ENCODE measurements around the gene PRDX3. TPM values are rescaled to one million over a fixed set of nuclear protein-coding genes. Genes with fewer than 3 reads are reported as not detected.

The PRDX3 gene
- total RNA-seq, 2 donors from 2014 or later, result 123 to 167 TPM

DNA sequence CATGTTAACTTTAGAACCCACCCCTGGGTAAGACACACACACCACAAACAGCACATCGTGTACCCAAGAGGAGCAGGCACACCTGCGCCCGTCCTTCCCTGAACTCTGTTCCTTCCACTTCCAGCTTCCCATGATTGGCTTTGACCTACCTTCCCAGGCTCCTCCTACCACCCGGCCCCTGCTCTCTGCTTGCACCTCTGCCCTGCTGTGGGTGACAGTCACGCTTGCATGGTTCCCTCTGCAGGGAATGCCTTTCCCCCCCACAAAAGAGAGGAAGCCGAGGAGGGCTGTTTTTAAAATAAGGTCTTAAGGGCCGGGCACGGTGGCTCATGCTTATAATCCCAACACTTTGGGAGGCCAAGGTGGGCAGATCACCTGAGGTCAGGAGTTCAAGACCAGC is 29.5 kb downstream of the PRDX3 start:
- intact Hi-C loops (cut with DNase I), result no loop called here
- DNase-seq (ENCODE audit: low spot score), result no peak
- Histone ChIP-seq H3K4me1 (replicated peaks) (no peaks in the 10 kb centered on the region), H3K27ac (no peak overlapping the region), H3K9me3 (no peaks in the 10 kb centered on the region), H3K4me3 (no peak overlapping the region), H3K36me3 (peaks cover 0 to 3% of the 10 kb centered on the region in 2 donors), H3K27me3 (replicated peaks; ENCODE audit: insufficient read depth) (no peaks in the 10 kb centered on the region)
- TF ChIP-seq POLR2AphosphoS5 (IDR thresholded peaks at IDR 0.05) (no peak), POLR2A (IDR thresholded peaks at IDR 0.05) (no peak)
- TF ChIP-seq, protein P1, sequence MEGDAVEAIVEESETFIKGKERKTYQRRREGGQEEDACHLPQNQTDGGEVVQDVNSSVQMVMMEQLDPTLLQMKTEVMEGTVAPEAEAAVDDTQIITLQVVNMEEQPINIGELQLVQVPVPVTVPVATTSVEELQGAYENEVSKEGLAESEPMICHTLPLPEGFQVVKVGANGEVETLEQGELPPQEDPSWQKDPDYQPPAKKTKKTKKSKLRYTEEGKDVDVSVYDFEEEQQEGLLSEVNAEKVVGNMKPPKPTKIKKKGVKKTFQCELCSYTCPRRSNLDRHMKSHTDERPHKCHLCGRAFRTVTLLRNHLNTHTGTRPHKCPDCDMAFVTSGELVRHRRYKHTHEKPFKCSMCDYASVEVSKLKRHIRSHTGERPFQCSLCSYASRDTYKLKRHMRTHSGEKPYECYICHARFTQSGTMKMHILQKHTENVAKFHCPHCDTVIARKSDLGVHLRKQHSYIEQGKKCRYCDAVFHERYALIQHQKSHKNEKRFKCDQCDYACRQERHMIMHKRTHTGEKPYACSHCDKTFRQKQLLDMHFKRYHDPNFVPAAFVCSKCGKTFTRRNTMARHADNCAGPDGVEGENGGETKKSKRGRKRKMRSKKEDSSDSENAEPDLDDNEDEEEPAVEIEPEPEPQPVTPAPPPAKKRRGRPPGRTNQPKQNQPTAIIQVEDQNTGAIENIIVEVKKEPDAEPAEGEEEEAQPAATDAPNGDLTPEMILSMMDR (IDR thresholded peaks at IDR 0.05), result no peak
- WGBS, result 91% methylated on average over 8 of the region's 8 CpGs

DNA sequence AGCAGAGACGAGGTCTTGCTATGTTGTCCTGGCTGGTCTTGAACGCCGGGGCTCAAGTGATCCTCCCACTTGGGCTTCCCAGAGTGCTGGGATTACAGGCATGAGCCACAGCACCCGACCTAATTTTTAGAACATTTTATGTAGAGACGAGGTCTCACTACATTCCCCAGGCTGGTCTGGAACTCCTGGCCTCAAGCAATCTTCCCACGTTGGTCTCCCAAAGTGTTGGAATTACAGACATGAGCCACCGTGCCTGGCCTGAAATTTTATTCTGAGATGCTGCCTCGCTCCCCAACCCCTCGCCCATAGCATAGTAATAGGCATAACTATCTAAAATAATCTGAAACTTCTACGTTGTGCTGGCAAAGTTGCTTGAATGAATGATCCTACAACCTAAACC is 35.0 kb downstream of the PRDX3 start:
- no peak overlapping the region for H3K27ac ChIP-seq
- no peak for TF ChIP-seq POLR2A (IDR thresholded peaks at IDR 0.05)
- no peak for TF ChIP-seq POLR2AphosphoS5 (IDR thresholded peaks at IDR 0.05)
- TF ChIP-seq, protein P1 (IDR thresholded peaks at IDR 0.05), result no peak
- H3K4me1 ChIP-seq (replicated peaks), result no peaks in the 10 kb centered on the region
- H3K27me3 ChIP-seq (replicated peaks; ENCODE audit: insufficient read depth), result no peaks in the 10 kb centered on the region
- intact Hi-C loops (cut with DNase I), result no loop called here
- peaks cover 0 to 3% of the 10 kb centered on the region in 2 donors for H3K36me3 ChIP-seq
- 85% methylated on average over 10 of the region's 10 CpGs for WGBS
- H3K9me3 ChIP-seq, result no peaks in the 10 kb centered on the region
- no peak overlapping the region for H3K4me3 ChIP-seq
- no peak for DNase-seq (ENCODE audit: low spot score)

DNA sequence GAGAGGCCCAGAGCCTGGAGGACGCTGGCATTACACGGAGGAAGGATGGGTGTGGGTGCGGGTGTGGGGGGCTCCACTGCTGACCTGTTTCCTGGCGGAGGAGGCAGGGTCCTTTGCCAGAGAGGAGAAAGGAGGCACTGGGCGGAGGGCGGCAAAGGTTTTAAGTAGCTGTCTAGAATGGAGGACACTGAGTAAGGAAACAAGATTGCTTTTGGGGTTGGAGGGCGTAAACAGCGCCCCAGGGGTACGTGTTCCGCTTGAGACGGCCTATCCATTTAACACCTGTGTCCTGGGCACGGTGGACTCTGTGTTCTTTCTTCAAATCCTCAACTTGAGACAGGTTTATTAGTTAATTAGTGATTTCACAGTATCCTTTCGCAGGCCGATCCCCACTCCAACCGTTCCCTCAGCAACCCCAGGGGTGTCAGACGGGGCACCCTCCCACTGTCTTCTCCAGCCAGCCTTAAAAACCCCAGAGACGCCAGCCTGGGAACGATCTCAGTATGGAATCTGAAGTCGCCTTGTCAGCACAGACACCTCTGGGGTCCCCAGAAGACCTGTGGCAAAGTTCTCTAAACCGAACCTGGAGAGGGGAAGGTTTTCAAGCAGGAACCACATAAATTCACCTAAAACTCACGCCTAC is 37.9 kb downstream of the PRDX3 start:
- Histone ChIP-seq H3K9me3 (no peaks in the 10 kb centered on the region), H3K27me3 (replicated peaks; ENCODE audit: insufficient read depth) (no peaks in the 10 kb centered on the region), H3K27ac (no peak overlapping the region), H3K36me3 (no peaks in the 10 kb centered on the region), H3K4me1 (replicated peaks) (no peaks in the 10 kb centered on the region), H3K4me3 (no peak overlapping the region)
- intact Hi-C loops (cut with DNase I), result no loop called here
- no peak for TF ChIP-seq POLR2AphosphoS5 (IDR thresholded peaks at IDR 0.05)
- no peak for TF ChIP-seq POLR2A (IDR thresholded peaks at IDR 0.05)
- TF ChIP-seq, protein P1 (IDR thresholded peaks at IDR 0.05), result no peak
- no peak for DNase-seq (ENCODE audit: low spot score)
- WGBS, result 83% methylated on average over 21 of the region's 21 CpGs

DNA sequence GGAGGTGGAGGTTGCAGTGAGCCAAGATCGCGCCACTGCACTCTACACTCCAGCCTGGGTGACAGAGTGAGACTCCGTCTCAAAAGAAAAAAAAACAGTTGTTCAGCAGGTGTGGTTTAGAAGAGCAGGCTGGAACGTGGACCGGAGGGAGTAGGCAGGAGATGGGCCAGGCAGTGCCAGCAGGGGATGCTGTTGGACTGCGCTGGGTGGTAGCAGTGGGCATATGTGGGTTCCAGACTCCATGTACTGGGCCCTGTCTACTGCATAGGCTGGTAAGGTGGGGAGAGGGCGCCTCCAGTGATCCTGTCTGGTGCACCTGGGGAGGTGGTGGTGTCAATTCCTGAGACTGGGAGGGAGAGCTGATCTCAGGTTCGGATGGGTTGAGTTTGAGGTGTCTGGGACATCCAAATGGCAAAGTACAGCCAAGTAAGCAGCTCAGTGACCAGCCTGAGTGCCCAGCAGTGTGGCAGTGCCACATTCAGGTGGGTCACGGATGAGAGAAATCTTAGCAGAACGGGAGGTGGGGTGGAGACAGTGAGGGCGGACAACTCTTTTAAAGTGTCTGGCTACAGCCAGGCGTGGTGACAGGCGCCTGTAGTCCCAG is 39.0 kb downstream of the PRDX3 start:
- Histone ChIP-seq H3K36me3 (no peaks in the 10 kb centered on the region), H3K27me3 (replicated peaks; ENCODE audit: insufficient read depth) (no peaks in the 10 kb centered on the region), H3K27ac (no peak overlapping the region), H3K4me3 (no peak overlapping the region), H3K4me1 (replicated peaks) (no peaks in the 10 kb centered on the region), H3K9me3 (no peaks in the 10 kb centered on the region)
- DNase-seq (ENCODE audit: low spot score), result peak; percentile 11
- WGBS, result 75% methylated on average over 13 of the region's 13 CpGs
- TF ChIP-seq, protein P1 (IDR thresholded peaks at IDR 0.05), result peak in 2 of 4 experiments; percentile 19 to 46
- TF ChIP-seq POLR2AphosphoS5 (IDR thresholded peaks at IDR 0.05) (no peak), POLR2A (IDR thresholded peaks at IDR 0.05) (no peak)
- intact Hi-C loops (cut with DNase I), result no loop called here
